Keratinocyte (primary cell): ENCODE results near the gene DLG2. TPM values are rescaled to one million over a fixed set of nuclear protein-coding genes. Genes with fewer than 3 reads are reported as not detected.

Source experiments
- DNase-seq: peaks from one replicate; pipeline ENCODE4 v3.0.0-alpha.2; 2011; ENCODE audit warnings: low read depth, missing footprints, low spot score
- FAIRE-seq: peaks from 2 replicates; lab custom pipeline; 2011; peaks lifted over from hg19 to GRCh38; lab: Jason Lieb, UNC
- H2AFZ ChIP-seq: 2 replicates; pipeline ENCODE4 v1.6.0; 2012; ENCODE audit warnings: low read length, control low read depth, inconsistent platforms; ENCODE audit not compliant: control insufficient read depth
- H3K27ac ChIP-seq: 2 replicates; pipeline ENCODE4 v1.5.1; 2011; ENCODE audit warnings: low read length; ENCODE audit not compliant: control insufficient read depth, insufficient read depth
- H3K27me3 ChIP-seq: 3 replicates; pipeline ENCODE4 v1.6.0; 2011; ENCODE audit warnings: low read length; ENCODE audit not compliant: control insufficient read depth, insufficient read depth; ENCODE audit errors: extremely low read depth
- H3K36me3 ChIP-seq, 2 experiments: 2 replicates in 1 of 2; 3 replicates in 1 of 2; pipeline ENCODE4 v1.5.1; 2011; ENCODE audit warnings: low read length in 2 of 2, mild to moderate bottlenecking in 1 of 2; ENCODE audit not compliant: control insufficient read depth in 2 of 2, insufficient read depth in 2 of 2; ENCODE audit errors: extremely low read depth in 1 of 2
- H3K4me1 ChIP-seq: 3 replicates; pipeline ENCODE4 v1.5.1; 2011; ENCODE audit warnings: low read length; ENCODE audit not compliant: control insufficient read depth, insufficient read depth; ENCODE audit errors: extremely low read depth
- H3K4me2 ChIP-seq: 3 replicates; pipeline ENCODE4 v1.6.0; 2011; ENCODE audit warnings: low read depth, low read length; ENCODE audit not compliant: control insufficient read depth, insufficient read depth; ENCODE audit errors: extremely low read depth
- H3K4me3 ChIP-seq, 3 experiments: fragments of 200-600 bp in 1 of 3; sonication (generic) in 1 of 3; 2 replicates in 2 of 3; 3 replicates in 1 of 3; pipeline ENCODE4 v1.5.1; 2011 to 2016; ENCODE audit warnings: low read length in 3 of 3, mild to moderate bottlenecking in 3 of 3, control low read depth in 2 of 3, inconsistent platforms in 1 of 3, low read depth in 1 of 3, mixed read lengths in 1 of 3, mixed run types in 1 of 3, moderate library complexity in 1 of 3; ENCODE audit not compliant: control insufficient read depth in 2 of 3, insufficient read depth in 2 of 3; ENCODE audit errors: extremely low read depth in 1 of 3
- H3K79me2 ChIP-seq: 2 replicates; pipeline ENCODE4 v1.6.0; 2012; ENCODE audit warnings: low read length; ENCODE audit not compliant: control insufficient read depth, insufficient read depth
- H3K9ac ChIP-seq: 3 replicates; pipeline ENCODE4 v1.6.0; 2011; ENCODE audit warnings: low read length; ENCODE audit not compliant: control insufficient read depth, insufficient read depth; ENCODE audit errors: extremely low read depth
- H3K9me1 ChIP-seq: 3 replicates; pipeline ENCODE4 v1.6.0; 2011; ENCODE audit warnings: low read length; ENCODE audit not compliant: control insufficient read depth, insufficient read depth; ENCODE audit errors: extremely low read depth
- H3K9me3 ChIP-seq: 2 replicates; pipeline ENCODE4 v1.5.1; 2012; ENCODE audit warnings: low read depth, low read length; ENCODE audit not compliant: control insufficient read depth
- H4K20me1 ChIP-seq: 3 replicates; pipeline ENCODE4 v1.6.0; 2011; ENCODE audit warnings: low read length; ENCODE audit not compliant: control insufficient read depth, insufficient read depth; ENCODE audit errors: extremely low read depth
- EZH2 ChIP-seq: IDR thresholded peaks from one replicate; pipeline ENCODE4 v1.6.1; 2012; ENCODE audit warnings: inconsistent platforms, mild to moderate bottlenecking, low read length, moderate library complexity
- dilution Hi-C: fragments of 300-500 bp; cut with MboI; formaldehyde crosslinking; loops from one replicate; pipeline ENCODE4 v1.7.0; 2020; ENCODE audit warnings: low sequenced_read_pairs; ENCODE audit not compliant: extremely low pct_ligation_motif_present
- polyA plus RNA-seq, 5 experiments: library from polyadenylated mRNA; depleted of rRNA in 3 of 5; stranded (reverse) in 3 of 5; stranded (forward) in 1 of 5; unstranded in 1 of 5; fragments of >200 nt; gene quantifications; 1 replicate in 1 of 5; 2 replicates in 3 of 5; 3 replicates in 1 of 5; pipeline versions ENCODE4 v1.2.1 to v1.2.3, GENCODE V29; 2011 to 2012; ENCODE audit warnings: missing spikeins in 2 of 5, low read depth in 1 of 5, low replicate concordance in 1 of 5
- TF ChIP-seq, protein P1 (sequence below), 3 experiments: IDR thresholded peaks in 1 of 3; conservative IDR thresholded peaks in 1 of 3; optimal IDR thresholded peaks in 1 of 3; 2 replicates in 2 of 3; 3 replicates in 1 of 3; pipeline versions ENCODE3 to v1.5.1; 2011; ENCODE audit warnings: low read length in 3 of 3, mild to moderate bottlenecking in 3 of 3, moderate library complexity in 2 of 3, control low read depth in 1 of 3, inconsistent platforms in 1 of 3; ENCODE audit not compliant: insufficient read depth in 2 of 3; ENCODE audit errors: extremely low read depth in 1 of 3

Gene DLG2
- polyA plus RNA-seq, 1 donor (not counting 4 experiments of a cell fraction or from before 2014, with no cell fraction given): 0.55 TPM

DNA sequence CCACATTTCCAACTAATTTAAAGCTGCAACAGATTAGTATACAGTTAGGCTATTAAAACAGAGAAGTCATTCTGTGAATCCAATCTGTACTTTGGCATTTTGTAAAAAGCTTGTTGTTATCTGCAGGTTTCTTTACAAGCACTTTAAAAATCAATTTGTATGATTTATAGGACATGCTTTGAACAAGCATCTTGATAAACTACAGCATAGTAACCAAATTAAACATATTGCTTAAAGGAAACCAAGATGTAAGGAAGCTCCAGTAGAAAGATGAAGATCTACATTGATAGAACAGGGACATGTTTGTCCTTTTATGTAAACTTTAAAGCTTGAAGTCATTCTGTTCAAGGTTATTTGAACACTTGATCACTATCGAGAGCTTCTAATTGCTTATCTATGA lies 1842.7 kb downstream of the DLG2 start:
- Histone ChIP-seq H3K27ac (no peak overlapping the region), H3K79me2 (no peaks in the 10 kb centered on the region), H3K4me2 (no peak overlapping the region), H3K36me3 (no peaks in the 10 kb centered on the region), H2AFZ (no peak overlapping the region), H3K4me3 (no peak overlapping the region), H3K9me1 (no peaks in the 10 kb centered on the region), H3K4me1 (peaks cover 7% of the 10 kb centered on the region), H3K9me3 (no peaks in the 10 kb centered on the region), H3K27me3 (no peaks in the 10 kb centered on the region), H4K20me1 (no peaks in the 10 kb centered on the region), H3K9ac (no peak overlapping the region)
- FAIRE-seq (no peak), DNase-seq (no peak)
- dilution Hi-C loops: no loop called here
- TF ChIP-seq, protein P1, sequence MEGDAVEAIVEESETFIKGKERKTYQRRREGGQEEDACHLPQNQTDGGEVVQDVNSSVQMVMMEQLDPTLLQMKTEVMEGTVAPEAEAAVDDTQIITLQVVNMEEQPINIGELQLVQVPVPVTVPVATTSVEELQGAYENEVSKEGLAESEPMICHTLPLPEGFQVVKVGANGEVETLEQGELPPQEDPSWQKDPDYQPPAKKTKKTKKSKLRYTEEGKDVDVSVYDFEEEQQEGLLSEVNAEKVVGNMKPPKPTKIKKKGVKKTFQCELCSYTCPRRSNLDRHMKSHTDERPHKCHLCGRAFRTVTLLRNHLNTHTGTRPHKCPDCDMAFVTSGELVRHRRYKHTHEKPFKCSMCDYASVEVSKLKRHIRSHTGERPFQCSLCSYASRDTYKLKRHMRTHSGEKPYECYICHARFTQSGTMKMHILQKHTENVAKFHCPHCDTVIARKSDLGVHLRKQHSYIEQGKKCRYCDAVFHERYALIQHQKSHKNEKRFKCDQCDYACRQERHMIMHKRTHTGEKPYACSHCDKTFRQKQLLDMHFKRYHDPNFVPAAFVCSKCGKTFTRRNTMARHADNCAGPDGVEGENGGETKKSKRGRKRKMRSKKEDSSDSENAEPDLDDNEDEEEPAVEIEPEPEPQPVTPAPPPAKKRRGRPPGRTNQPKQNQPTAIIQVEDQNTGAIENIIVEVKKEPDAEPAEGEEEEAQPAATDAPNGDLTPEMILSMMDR (optimal IDR thresholded peaks at IDR 0.05 in 1 of 3, IDR thresholded peaks at IDR 0.05 in 1 of 3, conservative IDR thresholded peaks at IDR 0.05 in 1 of 3; ENCODE audit: extremely low read depth in 1 of 3, insufficient read depth in 2 of 3, low read length in 3 of 3): no peak
- no peak for TF ChIP-seq EZH2

DNA sequence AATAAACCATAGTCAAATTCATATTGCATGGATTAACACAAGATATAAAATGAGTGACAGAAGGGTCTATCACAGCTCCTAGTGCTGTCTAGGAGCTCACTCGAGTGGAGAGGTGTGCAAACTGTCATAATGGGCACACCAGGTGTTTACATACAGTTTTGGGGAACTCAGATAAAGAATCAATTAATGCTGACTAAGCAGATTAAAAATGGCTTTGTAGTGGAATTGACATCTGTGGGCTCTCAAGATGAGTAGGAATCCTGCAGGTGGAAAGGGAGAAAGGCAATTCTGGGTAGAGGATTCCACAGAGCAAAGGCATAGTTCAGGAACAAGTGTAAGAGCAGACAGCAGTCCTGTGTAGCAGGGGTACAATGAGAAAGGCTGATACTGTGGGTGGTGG lies 1844.8 kb downstream of the DLG2 start:
- Histone ChIP-seq H3K9me1 (no peaks in the 10 kb centered on the region), H3K27ac (no peak overlapping the region), H3K4me2 (no peak overlapping the region), H3K79me2 (no peaks in the 10 kb centered on the region), H3K4me3 (no peak overlapping the region), H3K36me3 (no peaks in the 10 kb centered on the region), H4K20me1 (no peaks in the 10 kb centered on the region), H3K27me3 (no peaks in the 10 kb centered on the region), H2AFZ (no peak overlapping the region), H3K9ac (no peak overlapping the region), H3K9me3 (no peaks in the 10 kb centered on the region), H3K4me1 (peaks cover 21% of the 10 kb centered on the region)
- no peak for TF ChIP-seq EZH2
- TF ChIP-seq, protein P1 (optimal IDR thresholded peaks at IDR 0.05 in 1 of 3, IDR thresholded peaks at IDR 0.05 in 1 of 3, conservative IDR thresholded peaks at IDR 0.05 in 1 of 3; ENCODE audit: extremely low read depth in 1 of 3, insufficient read depth in 2 of 3, low read length in 3 of 3): no peak
- no peak for FAIRE-seq
- no peak for DNase-seq
- dilution Hi-C loops: no loop called here
